GM12878 (cell line): ENCODE results near the gene PTPN13.

ENCODE experiments used
- BRCA1 ChIP-seq: IDR thresholded peaks from 2 replicates; pipeline ENCODE4 v1.6.1; 2011; ENCODE audit warnings: low read depth, low read length, improper control_type of control experiment
- ETV6 ChIP-seq, 2 experiments: fragments of 450-650 bp in 1 of 2; IDR thresholded peaks in 1 of 2; conservative IDR thresholded peaks in 1 of 2; 2 replicates each; pipeline ENCODE4 v1.6.1; 2014; ENCODE audit warnings: antibody characterized with exemption in 1 of 2, borderline replicate concordance in 1 of 2, low read depth in 1 of 2, mild to moderate bottlenecking in 1 of 2, moderate library complexity in 1 of 2
- NFIC ChIP-seq: IDR thresholded peaks from 2 replicates; pipeline ENCODE4 v1.6.1; 2012; ENCODE audit warnings: low read depth, mild to moderate bottlenecking, inconsistent platforms, low read length, moderate library complexity
- PML ChIP-seq: IDR thresholded peaks from 2 replicates; pipeline ENCODE4 v1.6.1; 2012; ENCODE audit warnings: low read length, inconsistent platforms
- POLR2AphosphoS5 ChIP-seq: IDR thresholded peaks from 2 replicates; pipeline ENCODE4 v1.6.1; 2011; ENCODE audit warnings: mild to moderate bottlenecking, low read length, inconsistent platforms
- RFX5 ChIP-seq: IDR thresholded peaks from 2 replicates; pipeline ENCODE4 v1.6.1; 2011; ENCODE audit warnings: low read depth, low read length, improper control_type of control experiment
- YY1 ChIP-seq: IDR thresholded peaks from 2 replicates; pipeline ENCODE4 v1.6.1; 2011; ENCODE audit warnings: low read depth, mild to moderate bottlenecking, low read length
- ZNF384 ChIP-seq: IDR thresholded peaks from 2 replicates; pipeline ENCODE4 v1.6.1; 2012; ENCODE audit warnings: low read depth, mild to moderate bottlenecking, low read length, improper control_type of control experiment, borderline replicate concordance
- TF ChIP-seq, protein P1 (sequence below): IDR thresholded peaks from 2 replicates; pipeline ENCODE4 v1.6.1; 2011; ENCODE audit warnings: low read depth, mild to moderate bottlenecking, low read length, moderate library complexity, borderline replicate concordance; ENCODE audit errors: extremely low read depth
- TF ChIP-seq, protein P2 (sequence below), 3 experiments: IDR thresholded peaks in 2 of 3; conservative IDR thresholded peaks in 1 of 3; 2 replicates each; pipeline ENCODE4 v1.5.1; 2011; ENCODE audit warnings: low read depth in 3 of 3, low read length in 3 of 3, mild to moderate bottlenecking in 3 of 3, control low read depth in 2 of 3, moderate library complexity in 2 of 3, inconsistent platforms in 1 of 3, mixed read lengths in 1 of 3; ENCODE audit not compliant: control insufficient read depth in 2 of 3, insufficient read depth in 1 of 3; ENCODE audit errors: extremely low read depth in 1 of 3
- TF ChIP-seq, protein P3 (sequence below): fragments of 450-650 bp; IDR thresholded peaks from 2 replicates; pipeline ENCODE4 v1.6.1; 2017; ENCODE audit warnings: mild to moderate bottlenecking

DNA sequence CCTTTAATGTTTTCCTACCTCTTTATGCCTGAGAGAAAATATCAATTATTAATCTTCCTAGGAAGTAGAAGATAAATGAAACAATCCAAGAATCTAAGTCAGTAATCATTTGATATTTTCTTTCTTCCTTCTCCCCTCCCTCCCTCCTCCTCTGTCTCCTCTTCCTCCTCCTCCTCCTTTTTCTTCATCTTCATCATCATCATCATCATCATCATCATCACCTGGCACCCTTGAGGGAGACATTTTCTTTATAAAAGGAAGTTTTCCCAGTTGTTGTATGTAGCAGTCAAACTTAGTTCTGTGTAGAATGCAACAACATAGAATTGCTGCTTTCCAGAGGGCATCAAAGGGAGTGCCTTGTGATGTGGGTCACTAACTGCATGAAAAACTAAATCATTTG, 155.0 kb downstream of the PTPN13 start:
- TF ChIP-seq POLR2AphosphoS5 (no peak), YY1 (no peak), PML (no peak), ETV6 (conservative IDR thresholded peaks at IDR 0.05 in 1 of 2, IDR thresholded peaks at IDR 0.05 in 1 of 2; ENCODE audit: borderline replicate concordance in 1 of 2, low read depth in 1 of 2) (no peak), BRCA1 (no peak), NFIC (no peak), RFX5 (no peak), ZNF384 (no peak)
- TF ChIP-seq, protein P1, sequence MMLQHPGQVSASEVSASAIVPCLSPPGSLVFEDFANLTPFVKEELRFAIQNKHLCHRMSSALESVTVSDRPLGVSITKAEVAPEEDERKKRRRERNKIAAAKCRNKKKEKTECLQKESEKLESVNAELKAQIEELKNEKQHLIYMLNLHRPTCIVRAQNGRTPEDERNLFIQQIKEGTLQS, result no peak
- TF ChIP-seq, protein P2, sequence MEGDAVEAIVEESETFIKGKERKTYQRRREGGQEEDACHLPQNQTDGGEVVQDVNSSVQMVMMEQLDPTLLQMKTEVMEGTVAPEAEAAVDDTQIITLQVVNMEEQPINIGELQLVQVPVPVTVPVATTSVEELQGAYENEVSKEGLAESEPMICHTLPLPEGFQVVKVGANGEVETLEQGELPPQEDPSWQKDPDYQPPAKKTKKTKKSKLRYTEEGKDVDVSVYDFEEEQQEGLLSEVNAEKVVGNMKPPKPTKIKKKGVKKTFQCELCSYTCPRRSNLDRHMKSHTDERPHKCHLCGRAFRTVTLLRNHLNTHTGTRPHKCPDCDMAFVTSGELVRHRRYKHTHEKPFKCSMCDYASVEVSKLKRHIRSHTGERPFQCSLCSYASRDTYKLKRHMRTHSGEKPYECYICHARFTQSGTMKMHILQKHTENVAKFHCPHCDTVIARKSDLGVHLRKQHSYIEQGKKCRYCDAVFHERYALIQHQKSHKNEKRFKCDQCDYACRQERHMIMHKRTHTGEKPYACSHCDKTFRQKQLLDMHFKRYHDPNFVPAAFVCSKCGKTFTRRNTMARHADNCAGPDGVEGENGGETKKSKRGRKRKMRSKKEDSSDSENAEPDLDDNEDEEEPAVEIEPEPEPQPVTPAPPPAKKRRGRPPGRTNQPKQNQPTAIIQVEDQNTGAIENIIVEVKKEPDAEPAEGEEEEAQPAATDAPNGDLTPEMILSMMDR (IDR thresholded peaks at IDR 0.05 in 2 of 3, conservative IDR thresholded peaks at IDR 0.05 in 1 of 3; ENCODE audit: control insufficient read depth in 2 of 3, extremely low read depth in 1 of 3, insufficient read depth in 1 of 3, low read depth in 3 of 3, low read length in 3 of 3), result no peak
- TF ChIP-seq, protein P3, sequence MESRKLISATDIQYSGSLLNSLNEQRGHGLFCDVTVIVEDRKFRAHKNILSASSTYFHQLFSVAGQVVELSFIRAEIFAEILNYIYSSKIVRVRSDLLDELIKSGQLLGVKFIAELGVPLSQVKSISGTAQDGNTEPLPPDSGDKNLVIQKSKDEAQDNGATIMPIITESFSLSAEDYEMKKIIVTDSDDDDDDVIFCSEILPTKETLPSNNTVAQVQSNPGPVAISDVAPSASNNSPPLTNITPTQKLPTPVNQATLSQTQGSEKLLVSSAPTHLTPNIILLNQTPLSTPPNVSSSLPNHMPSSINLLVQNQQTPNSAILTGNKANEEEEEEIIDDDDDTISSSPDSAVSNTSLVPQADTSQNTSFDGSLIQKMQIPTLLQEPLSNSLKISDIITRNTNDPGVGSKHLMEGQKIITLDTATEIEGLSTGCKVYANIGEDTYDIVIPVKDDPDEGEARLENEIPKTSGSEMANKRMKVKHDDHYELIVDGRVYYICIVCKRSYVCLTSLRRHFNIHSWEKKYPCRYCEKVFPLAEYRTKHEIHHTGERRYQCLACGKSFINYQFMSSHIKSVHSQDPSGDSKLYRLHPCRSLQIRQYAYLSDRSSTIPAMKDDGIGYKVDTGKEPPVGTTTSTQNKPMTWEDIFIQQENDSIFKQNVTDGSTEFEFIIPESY, result no peak
